HL-60 (cell line): ENCODE data around the gene GPX1.
"Not testable (repeated sequence)": the region's sequence is repeated elsewhere in the genome, so short reads cannot be mapped to it uniquely, and the experiment has no call there.

Experiments used
- DNase-seq, 2 experiments: peaks; one replicate each; pipeline ENCODE4 v3.0.0-alpha.2; 2010 to 2020; ENCODE audit warnings: low read depth in 1 of 2, low spot score in 1 of 2
- H3K27ac ChIP-seq: fragments of 250-450 bp; sonication (Bioruptor Pico); replicated peaks from 2 replicates; pipeline ENCODE4 v1.5.1; 2020; ENCODE audit warnings: mild to moderate bottlenecking, moderate library complexity
- H3K27me3 ChIP-seq: fragments of 250-450 bp; sonication (Bioruptor Pico); 2 replicates; pipeline ENCODE4 v1.5.1; 2021; ENCODE audit warnings: mild to moderate bottlenecking, moderate library complexity; ENCODE audit not compliant: insufficient read depth, poor library complexity, severe bottlenecking
- H3K4me3 ChIP-seq: replicated peaks from 2 replicates; pipeline ENCODE4 v1.5.1; 2011; ENCODE audit warnings: mild to moderate bottlenecking, control low read depth, low read length; ENCODE audit not compliant: insufficient read depth
- GABPA ChIP-seq: IDR thresholded peaks from 2 replicates; pipeline ENCODE4 v1.6.1; 2012; ENCODE audit warnings: low read depth
- POLR2AphosphoS5 ChIP-seq: IDR thresholded peaks from 2 replicates; pipeline ENCODE4 v1.6.1; 2012; ENCODE audit warnings: low read depth
- SPI1 ChIP-seq: IDR thresholded peaks from 2 replicates; pipeline ENCODE4 v1.6.1; 2012; ENCODE audit warnings: low read depth, mild to moderate bottlenecking, borderline replicate concordance
- TF ChIP-seq, protein P1 (sequence below): IDR thresholded peaks from 2 replicates; pipeline ENCODE4 v1.6.1; 2012; ENCODE audit warnings: low read depth; ENCODE audit not compliant: insufficient replicate concordance
- TF ChIP-seq, protein P2 (sequence below): IDR thresholded peaks from one replicate; pipeline ENCODE4 v1.5.1; 2011; ENCODE audit warnings: low read length, control low read depth, inconsistent platforms; ENCODE audit not compliant: insufficient read depth

GPX1 gene

DNA sequence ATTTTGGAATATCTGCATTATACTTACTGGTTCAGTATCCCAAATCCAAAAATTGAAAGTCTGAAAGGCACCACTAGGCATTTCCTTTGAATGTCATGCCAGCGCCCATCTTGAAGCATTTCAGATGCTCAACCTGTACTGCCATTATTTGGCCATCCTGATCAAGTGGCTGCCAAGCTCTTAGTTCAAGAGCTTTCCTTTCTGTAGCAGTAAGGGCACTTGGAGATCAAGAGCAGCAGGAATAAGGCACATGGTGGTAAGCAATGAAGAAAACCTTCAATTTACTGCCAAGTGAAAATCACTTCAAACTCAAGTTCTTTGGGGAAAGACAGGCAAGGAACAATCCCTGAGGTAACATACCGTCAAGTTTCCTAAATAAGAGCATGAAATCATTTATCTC, 43.6 kb upstream of the GPX1 start:
- TF ChIP-seq GABPA, result no peak
- no peak for TF ChIP-seq SPI1
- TF ChIP-seq, protein P1, sequence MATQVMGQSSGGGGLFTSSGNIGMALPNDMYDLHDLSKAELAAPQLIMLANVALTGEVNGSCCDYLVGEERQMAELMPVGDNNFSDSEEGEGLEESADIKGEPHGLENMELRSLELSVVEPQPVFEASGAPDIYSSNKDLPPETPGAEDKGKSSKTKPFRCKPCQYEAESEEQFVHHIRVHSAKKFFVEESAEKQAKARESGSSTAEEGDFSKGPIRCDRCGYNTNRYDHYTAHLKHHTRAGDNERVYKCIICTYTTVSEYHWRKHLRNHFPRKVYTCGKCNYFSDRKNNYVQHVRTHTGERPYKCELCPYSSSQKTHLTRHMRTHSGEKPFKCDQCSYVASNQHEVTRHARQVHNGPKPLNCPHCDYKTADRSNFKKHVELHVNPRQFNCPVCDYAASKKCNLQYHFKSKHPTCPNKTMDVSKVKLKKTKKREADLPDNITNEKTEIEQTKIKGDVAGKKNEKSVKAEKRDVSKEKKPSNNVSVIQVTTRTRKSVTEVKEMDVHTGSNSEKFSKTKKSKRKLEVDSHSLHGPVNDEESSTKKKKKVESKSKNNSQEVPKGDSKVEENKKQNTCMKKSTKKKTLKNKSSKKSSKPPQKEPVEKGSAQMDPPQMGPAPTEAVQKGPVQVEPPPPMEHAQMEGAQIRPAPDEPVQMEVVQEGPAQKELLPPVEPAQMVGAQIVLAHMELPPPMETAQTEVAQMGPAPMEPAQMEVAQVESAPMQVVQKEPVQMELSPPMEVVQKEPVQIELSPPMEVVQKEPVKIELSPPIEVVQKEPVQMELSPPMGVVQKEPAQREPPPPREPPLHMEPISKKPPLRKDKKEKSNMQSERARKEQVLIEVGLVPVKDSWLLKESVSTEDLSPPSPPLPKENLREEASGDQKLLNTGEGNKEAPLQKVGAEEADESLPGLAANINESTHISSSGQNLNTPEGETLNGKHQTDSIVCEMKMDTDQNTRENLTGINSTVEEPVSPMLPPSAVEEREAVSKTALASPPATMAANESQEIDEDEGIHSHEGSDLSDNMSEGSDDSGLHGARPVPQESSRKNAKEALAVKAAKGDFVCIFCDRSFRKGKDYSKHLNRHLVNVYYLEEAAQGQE, result no peak
- TF ChIP-seq, protein P2, sequence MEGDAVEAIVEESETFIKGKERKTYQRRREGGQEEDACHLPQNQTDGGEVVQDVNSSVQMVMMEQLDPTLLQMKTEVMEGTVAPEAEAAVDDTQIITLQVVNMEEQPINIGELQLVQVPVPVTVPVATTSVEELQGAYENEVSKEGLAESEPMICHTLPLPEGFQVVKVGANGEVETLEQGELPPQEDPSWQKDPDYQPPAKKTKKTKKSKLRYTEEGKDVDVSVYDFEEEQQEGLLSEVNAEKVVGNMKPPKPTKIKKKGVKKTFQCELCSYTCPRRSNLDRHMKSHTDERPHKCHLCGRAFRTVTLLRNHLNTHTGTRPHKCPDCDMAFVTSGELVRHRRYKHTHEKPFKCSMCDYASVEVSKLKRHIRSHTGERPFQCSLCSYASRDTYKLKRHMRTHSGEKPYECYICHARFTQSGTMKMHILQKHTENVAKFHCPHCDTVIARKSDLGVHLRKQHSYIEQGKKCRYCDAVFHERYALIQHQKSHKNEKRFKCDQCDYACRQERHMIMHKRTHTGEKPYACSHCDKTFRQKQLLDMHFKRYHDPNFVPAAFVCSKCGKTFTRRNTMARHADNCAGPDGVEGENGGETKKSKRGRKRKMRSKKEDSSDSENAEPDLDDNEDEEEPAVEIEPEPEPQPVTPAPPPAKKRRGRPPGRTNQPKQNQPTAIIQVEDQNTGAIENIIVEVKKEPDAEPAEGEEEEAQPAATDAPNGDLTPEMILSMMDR, result no peak
- no peak for TF ChIP-seq POLR2AphosphoS5
- Histone ChIP-seq H3K4me3 (no peak overlapping the region), H3K27me3 (no peaks in the 10 kb centered on the region), H3K27ac (no peak overlapping the region)
- DNase-seq, result no peak

DNA sequence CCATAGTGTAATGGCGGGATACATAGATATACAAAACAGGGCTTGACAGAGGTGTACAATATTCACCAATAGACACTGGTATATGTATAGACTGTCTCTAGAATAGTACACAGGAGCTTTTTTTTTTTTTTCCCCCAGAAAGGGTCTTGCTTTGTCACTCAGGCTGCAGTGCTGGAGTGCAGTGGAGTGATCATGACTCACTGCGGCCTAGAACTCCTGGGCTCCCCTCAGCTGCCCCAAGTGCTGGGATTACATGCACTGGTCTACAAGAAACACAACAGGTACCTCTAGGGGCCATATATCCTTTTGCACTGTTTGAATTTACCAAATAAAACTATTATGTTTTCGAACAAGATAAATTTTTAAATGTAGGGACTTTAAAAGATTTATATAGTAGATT, 41.3 kb upstream of the GPX1 start:
- H3K27me3 ChIP-seq, result no peaks in the 10 kb centered on the region
- DNase-seq, result no peak
- TF ChIP-seq, protein P1, result no peak
- TF ChIP-seq GABPA, result no peak
- no peak for TF ChIP-seq POLR2AphosphoS5
- TF ChIP-seq SPI1, result no peak
- TF ChIP-seq, protein P2, result no peak
- no peak overlapping the region for H3K4me3 ChIP-seq
- H3K27ac ChIP-seq, result no peak overlapping the region

DNA sequence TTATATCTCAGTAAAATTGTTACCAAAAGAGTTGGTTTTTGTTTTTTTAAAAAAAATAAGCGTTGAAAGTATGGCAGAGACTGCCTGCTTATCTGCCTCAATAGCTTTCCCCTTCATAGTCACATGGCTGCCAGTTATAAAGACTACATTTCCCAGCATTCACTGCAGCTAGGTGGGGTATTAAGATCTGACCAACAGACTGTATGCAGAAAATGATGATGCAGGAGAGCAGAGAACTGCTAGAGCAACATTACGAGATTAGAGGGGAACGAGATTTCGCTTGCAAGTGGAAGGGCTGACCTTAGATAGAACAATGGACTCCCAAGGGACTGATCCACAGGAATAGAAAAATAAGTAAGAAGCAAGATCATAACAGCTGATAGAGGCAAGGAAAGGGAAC, 39.3 kb upstream of the GPX1 start:
- Histone ChIP-seq H3K27me3 (no peaks in the 10 kb centered on the region), H3K27ac (no peak overlapping the region), H3K4me3 (no peak overlapping the region)
- DNase-seq, result no peak
- TF ChIP-seq, protein P2, result no peak
- no peak for TF ChIP-seq POLR2AphosphoS5
- no peak for TF ChIP-seq GABPA

DNA sequence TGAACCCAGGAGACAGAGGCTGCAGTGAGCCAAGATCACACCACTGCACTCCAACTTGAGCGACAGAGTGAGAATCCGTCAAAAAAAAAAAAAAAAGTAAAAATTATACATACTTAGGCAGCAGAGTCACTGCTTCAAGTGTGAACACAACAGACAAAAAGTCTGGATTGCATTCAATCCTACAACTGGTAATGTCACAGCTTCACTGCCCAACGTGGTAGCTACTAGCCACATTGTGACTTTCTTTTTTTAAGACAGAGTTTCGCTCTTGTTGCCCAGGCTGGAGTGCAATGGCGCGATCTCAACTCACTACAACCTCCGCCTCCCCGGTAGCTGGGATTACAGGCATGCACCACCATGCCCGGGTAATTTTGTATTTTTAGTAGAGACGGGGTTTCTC, 33.2 kb upstream of the GPX1 start:
- not testable (repeated sequence) for H3K27me3 ChIP-seq, H3K4me3 ChIP-seq, H3K27ac ChIP-seq, DNase-seq
